ENCODE results near the gene EPHB2.
"Not testable (repeated sequence)": the region's sequence is repeated elsewhere in the genome, so short reads cannot be mapped to it uniquely, and the experiment has no call there.

- TF ChIP-seq CTCF, POLR2A (IDR thresholded peaks at IDR 0.05): not testable (repeated sequence)
Observed at GRCh38 chr1:22706100-22706499, 4.5 kb upstream of the EPHB2 start.

All from vagina (tissue), 2 donors.